ENCODE data around the gene RALA.
"Not testable (repeated sequence)": the region's sequence is repeated elsewhere in the genome, so short reads cannot be mapped to it uniquely, and the experiment has no call there.

Gene RALA

DNA sequence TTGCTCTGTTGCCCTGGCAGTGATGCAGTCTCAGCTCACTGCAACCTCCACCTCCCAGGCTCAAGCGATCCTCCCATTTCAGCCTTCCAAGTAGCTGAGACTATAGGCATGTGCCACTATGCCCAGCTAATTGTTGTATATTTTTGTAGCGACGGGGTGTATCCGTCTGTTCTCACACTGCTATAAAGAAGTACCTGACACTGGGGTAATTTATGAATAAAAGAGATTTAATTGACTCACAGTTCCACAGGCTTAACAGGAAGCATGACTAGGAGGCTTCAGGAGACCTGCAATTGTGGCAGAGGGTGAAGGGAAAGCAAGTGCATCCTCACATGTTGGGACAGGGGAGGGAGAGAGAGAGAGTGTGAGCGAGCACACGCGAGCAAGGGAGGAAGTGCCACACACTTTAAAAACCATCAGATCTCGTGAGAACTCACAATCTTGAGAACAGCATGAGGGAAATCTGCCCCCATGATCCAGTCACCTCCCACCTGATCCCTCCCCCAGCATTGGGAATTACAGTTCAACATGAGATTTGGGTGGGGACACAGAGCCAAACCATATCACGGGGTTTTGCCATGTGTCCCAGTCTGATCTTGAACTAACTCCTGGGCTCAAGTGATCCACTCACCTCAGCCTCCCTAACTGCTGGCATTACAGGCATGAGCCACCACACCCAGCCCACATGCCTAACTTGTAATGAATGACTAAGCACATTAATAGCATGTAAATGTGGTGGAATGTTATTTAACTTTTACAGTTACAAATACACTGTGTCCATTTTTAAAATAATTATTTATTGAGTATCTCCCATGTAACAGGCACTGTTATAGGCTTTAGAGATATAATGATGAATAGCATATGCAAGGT is 65.5 kb downstream of the RALA start:
- peak in 1 of 4 experiments; percentile 21 for DNase-seq

DNA sequence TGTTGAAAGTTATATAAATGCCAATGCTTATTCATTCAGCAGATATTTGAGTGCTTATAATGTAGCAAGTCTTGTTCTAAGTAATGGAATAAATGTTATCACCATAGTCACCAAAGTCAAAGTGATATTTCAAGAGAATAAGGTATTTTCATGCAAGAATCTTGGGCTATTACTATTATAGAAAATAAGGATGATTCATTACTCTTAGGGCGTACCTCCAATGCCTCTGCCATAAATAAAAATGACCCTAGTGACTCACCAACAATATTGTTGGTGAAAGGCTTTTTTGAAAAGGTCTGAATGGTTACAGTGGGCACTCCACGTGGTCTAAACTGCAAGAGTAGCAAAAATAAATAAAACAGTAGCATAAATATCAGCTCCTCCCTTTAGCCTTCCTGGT is 68.4 kb downstream of the RALA start:
- DNase-seq: peak in 1 of 4 experiments; percentile 31

DNA sequence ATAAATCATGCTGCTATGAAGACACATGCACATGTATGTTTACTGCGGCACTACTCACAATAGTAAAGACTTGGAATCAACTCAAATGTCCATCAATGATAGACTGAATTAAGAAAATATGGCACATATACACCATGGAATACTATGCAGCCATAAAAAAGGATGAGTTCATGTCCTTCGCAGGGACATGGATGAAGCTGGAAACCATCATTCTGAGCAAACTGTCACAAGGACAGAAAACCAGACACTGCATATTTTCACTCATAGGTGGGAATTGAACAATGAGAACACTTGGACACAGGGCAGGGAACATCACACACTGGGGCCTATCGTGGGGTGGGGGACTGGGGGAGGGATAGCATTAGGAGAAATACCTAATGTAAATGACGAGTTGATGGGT is 69.7 kb downstream of the RALA start:
- DNase-seq: not testable (repeated sequence)

DNA sequence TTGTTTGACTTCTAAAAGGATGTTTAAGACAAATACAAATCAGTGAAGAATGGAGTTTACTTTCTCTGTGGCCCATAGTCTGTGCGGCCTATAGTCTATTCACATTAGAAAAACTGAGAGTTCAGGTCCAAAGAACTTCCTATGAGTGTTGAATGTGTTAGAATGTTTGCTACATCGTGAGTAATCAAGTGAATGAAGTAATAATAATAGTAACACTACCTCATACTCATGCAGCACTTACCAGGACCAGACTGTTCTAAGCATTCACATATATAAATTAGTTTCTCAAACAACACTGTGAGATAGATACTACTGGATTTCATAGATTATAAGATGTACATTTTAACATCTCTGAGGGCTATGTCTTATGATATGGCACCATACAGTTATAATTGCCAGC is 70.4 kb downstream of the RALA start:
- no peak for DNase-seq

GRCh38 chr7:39695852-39696586 is 72.6 kb downstream of the RALA start:
- DNase-seq: peak in 2 of 4 experiments; percentile 17 to 23

DNA sequence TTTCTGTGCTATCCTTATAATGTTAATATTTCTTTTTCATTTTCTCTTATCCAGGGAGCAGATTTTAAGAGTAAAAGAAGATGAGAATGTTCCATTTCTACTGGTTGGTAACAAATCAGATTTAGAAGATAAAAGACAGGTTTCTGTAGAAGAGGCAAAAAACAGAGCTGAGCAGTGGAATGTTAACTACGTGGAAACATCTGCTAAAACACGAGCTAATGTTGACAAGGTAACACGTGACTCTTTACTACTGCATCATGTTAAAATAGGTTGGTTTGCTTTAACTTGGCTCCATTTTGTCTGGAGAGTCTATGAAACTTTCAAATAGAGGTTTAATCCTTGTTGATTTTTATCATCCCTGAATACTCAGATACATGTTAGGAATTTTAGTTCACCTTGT is 73.3 kb downstream of the RALA start:
- DNase-seq: no peak

DNA sequence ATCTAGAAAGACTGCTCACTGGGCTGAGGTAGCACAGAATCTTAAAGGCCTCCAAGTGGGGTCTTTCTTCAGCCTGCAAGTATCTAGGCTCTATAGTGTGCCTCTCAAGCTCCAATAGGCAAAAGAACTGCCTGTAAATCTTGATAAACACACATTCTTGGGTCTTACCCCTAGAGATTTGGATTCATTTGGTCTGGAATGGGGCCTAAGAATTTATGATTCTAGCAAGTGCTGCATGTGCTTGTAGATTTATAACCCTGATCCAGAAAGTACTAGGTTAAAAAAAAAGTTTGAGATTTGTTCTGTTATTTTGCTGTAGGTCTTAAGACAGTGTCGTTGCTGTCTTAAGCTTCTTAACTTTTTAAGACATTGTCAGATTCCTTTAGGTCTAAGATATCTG is 74.1 kb downstream of the RALA start:
- DNase-seq: no peak

DNA sequence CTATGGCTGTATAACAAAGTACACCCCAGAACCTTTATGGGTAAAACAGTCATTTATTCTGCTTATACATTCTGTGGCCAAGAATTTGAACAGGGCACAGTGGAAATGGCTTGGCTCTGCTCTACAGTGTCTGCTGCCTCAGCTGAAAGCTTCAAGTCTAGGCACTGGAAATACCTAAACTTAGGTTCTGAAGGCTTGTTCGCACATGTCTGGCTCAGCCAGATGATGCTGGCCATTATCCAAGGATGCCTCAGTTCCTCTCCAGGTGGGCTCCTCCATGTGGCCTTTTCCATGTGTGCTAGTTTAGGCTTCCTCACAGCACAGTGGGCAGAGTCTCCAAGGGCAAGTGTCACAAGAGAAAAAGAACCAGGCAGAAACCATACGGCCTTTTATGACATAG is 76.8 kb downstream of the RALA start:
- no peak for DNase-seq

GRCh38 chr7:39700932-39701331 is 77.6 kb downstream of the RALA start:
- peak; percentile 77 to 88 (median 84) for DNase-seq

DNA sequence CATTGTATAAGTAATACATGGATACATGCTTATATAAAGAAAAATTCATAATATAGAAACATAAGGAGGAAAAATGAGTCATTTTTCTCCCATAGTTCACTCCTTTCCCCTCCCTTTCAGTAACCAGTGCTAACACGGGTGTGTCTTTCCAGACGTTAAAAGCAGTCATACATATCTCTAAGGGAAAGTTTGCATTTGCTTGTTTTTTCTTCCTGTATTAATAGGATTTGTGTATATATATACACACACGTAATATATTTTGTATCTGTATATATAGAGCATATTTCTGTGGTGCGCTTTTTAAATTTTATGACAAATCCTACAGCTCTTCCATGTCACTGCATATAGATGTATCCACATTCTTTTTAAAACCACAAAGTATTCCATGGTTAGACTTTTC is 78.8 kb downstream of the RALA start:
- no peak for DNase-seq

DNA sequence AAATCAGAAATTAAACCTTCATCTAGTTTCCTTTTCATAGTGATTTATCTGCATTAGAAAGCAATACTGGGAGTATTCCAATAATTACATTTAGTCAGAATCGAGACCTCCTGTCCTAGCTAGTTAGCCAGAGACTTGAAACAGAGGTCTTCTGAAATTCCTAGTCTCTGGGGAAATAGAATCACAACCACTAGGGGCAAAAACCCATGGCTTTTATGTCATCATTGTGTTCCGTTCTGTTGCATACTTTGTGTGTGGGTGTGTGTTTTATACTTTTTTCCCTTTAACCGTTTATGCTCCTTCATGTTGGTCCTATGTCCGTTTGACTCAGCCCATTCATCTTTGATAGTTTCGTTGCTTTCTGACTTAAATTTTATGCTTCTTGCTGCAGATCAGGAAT is 79.8 kb downstream of the RALA start:
- DNase-seq: peak; percentile 31 to 59 (median 50)

GRCh38 chr7:39709029-39709428 is 85.7 kb downstream of the RALA start:
- DNase-seq: no peak

DNA sequence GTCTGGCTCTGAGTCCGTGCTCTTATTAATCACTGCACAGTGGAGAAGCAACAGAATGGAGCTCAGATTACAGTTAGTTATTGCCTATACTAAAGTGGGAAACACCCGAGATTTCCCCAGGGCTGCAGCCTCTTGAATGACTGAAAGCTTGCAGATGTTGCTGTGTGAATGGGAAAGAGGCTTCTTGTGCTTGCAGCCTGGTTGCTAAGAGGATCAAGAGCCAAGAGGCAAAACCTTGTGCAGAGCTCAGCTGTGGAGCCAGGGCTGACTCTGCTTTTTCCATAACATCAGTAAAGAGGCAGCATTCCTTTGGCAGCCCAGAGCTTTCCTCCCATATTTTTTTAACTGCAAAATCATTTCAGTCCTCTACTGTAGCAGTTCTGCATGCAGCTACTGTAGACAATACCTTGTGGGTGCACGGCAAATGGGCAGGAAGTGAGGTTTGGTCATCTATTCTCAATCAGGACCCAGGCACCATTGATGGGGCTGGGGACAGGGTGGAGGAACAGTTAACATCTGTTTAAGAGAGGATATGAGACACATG is 86.5 kb downstream of the RALA start:
- no peak for DNase-seq

DNA sequence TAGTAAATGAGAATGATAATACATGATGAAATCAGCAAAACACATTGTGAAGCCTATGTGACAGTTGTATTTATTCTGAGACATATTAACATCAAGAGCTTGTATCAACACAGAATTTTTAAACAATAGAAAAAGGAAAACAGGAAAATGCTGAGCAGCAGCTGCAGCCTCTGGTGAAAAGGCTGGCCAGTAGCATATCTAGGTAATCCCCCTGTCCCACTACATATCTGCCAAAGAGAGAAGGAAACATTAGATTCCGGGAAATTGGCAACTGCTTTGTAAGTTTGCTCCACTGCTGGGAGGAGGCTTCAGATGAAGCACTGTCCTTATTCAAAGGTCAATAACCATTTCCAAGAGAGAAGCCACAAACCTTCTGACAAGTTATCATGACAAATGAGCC is 89.4 kb downstream of the RALA start:
- no peak for DNase-seq

DNA sequence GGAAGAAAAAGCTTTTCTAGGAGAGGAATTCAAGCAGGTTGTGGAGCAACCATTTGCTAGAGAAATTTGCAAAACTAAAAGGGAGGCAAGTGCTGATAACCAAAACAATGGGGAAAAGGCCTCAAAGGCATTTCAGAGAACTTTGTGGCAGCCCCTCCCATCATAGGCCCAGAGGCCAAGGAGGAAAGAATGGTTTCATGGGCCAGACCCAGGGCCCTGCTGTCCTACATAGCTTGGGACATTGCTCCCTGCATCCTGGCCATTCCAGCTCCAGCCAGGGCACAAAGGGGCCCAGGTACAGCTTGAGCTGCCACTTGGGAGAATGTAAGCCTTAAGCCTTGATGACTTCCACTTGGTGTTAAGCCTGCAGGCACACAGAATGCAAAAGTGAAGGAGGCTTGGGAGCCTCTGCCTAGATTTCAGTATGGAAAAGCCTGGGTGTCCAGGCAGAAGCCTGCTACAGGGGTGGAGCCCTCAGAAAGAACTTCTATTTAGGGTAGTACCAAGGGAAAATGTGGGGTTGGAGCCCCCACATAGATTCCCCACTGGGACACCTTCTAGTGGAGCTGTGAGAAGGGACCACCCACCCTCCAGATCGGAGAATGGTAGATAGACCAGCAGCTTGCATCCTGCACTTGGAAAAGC is 91.2 kb downstream of the RALA start:
- no peak for DNase-seq

GRCh38 chr7:39720586-39720985 is 97.2 kb downstream of the RALA start:
- no peak for DNase-seq

DNA sequence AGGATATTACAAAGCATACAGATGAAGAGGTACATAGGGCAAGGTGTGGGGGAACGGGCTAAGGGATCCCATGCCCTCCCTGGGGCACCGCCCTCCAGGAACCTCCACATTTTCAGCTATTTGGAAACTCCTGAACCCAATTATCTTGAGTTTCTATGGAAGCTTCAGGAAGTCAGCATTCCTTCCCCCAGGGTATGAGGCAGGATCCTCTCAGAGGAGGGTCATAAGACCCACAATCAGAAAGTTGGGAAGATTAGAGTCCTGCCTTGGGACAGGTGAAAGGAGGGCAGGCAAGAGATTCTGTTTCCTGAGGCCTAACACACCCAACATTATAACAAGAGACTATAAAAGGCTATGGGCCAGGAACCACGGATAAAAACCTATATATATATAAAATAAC is 98.0 kb downstream of the RALA start:
- DNase-seq: no peak

DNA sequence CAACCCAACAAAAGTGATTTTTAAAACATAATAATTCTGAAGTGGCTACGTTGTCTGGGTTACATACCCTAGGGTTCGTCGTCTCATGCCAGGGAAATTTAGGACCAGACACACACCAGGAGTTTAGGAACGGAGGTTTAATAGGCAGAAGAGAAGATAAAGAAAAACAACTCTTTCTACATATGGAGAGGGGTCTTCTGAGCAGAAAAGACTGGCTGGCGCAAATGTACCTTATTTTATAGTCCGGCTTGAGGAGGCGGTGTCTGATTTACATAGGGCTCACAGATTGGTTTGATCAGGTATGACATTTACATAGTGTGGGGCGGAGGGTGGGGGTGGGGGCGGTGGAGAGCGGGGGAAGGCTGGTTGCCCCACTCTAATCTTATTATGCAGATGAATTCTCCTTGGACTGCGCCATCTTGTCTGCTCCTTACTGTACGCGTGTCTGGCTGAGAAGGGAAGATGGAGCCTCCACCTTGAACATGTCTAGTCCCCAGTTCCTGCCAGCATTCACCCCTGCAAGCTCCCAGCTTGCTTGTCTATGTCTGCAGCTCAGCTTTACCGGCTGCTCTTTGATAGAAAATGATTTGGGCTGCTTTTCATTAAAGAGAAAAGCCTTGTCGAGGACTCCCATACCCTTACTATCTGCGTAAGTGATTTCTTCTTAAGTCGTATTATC is 98.7 kb downstream of the RALA start:
- DNase-seq: no peak

DNA sequence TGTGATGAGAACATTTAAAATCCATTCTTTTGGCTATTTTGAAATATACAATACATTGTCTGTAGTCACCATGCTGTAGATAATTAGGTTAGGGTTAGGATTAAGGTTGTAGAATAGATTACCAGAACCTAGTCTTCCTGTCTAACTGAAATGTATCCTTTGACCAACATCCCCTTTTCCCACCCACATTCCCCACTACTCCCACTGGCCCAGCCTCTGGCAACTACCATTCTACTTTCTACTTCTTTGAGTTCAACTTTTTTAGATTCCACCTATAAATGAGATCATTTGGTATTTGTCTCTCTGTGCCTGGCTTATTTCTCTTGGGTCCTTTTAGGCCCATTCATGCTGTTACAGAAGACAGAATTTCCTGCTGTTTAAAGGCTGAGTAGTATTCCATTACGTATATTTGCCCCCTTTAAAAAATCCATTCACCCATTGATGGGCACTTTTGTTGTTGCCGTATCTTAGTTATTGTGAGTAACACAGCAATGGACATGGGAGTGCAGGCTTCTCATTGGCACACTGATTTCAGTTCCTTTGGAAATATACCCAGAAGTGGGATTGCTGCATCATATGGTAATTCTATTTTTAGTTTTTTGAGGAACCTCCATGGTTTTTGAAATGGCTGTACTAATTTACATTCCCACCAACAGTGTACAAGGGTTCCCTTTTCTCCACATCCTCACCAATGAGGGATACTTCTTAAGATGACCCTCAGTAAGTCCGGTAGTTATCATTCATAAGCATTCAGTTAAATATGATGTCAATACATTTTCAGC is 104.0 kb downstream of the RALA start:
- DNase-seq: peak; percentile 65 to 91 (median 78)

- peak; percentile 97 to 99 (median 99) for DNase-seq
Observed at GRCh38 chr7:39732837-39733804, 109.7 kb downstream of the RALA start.
